ENCODE data around the gene ANKFY1.

ANKFY1 gene

DNA sequence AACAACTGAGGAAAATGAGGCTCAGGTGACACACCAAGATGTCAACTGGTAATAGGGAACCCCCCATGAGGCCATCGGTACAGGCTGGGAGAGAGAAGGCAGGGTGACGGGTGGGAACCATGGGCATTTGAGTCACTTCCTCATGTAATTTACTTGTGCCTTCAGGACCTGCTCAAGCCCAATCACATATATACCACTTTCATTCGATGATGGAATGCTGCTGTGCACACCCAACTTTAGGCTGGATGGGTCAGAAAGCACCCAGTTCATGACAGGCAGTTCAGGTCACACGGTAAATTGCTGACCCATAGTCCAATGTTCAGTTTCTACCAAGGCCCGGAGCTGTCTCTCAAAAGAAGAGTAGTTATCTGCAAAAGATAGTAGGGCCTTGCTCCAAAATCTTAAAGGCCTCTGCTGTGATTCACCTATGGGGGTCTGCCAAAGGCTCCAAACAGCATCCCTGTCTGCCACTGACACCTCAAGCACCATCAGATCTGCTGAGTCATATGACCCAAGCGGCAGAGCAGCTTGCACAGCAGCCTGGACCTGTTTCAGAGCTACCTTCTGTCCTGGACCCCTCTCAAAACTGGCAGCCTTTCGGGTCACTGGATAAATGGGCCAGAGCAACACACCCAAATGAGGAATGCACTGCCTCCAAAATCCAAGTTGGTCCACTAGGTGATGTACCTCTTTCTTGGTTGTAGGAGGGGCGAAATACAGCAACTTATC, 145.6 kb downstream of the ANKFY1 start:
- TF ChIP-seq, protein P1, sequence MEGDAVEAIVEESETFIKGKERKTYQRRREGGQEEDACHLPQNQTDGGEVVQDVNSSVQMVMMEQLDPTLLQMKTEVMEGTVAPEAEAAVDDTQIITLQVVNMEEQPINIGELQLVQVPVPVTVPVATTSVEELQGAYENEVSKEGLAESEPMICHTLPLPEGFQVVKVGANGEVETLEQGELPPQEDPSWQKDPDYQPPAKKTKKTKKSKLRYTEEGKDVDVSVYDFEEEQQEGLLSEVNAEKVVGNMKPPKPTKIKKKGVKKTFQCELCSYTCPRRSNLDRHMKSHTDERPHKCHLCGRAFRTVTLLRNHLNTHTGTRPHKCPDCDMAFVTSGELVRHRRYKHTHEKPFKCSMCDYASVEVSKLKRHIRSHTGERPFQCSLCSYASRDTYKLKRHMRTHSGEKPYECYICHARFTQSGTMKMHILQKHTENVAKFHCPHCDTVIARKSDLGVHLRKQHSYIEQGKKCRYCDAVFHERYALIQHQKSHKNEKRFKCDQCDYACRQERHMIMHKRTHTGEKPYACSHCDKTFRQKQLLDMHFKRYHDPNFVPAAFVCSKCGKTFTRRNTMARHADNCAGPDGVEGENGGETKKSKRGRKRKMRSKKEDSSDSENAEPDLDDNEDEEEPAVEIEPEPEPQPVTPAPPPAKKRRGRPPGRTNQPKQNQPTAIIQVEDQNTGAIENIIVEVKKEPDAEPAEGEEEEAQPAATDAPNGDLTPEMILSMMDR (IDR thresholded peaks at IDR 0.05; ENCODE audit: low read depth, low read length, poor library complexity, severe bottlenecking), result no peak
- no peak for TF ChIP-seq EZH2phosphoT487 (IDR thresholded peaks at IDR 0.05; ENCODE audit: borderline replicate concordance, low read length)
- peaks cover 69% of the 10 kb centered on the region for H3K36me3 ChIP-seq (ENCODE audit: control insufficient read depth, low read length)

DNA sequence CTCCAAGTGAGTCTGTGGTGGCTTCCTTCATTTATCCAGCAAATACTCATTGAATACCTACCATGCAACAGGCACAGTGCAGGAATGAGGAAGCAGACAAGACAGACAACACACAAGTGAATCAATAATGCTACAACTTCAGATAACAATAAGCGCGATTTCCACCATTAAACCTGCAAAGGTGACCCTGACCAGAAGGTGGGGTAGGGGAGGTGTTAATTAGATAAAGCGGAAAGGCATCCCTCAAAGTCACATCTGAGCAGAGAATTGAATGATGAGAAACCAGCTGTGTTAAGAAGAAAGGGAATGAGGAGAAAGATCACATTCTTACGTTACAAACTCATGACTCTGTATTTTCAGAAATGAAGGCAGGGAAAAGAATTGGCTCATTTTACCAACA, 147.3 kb downstream of the ANKFY1 start:
- H3K9me2 ChIP-seq (replicated peaks; ENCODE audit: control insufficient read depth, low read length), result no peaks in the 10 kb centered on the region
- no peaks in the 10 kb centered on the region for H3F3A ChIP-seq (ENCODE audit: control insufficient read depth, insufficient read depth)
- 0 out of 2 replicates have a peak, but pooled peaks cover 2% of the 10 kb centered on the region for H4K20me1 ChIP-seq (ENCODE audit: control insufficient read depth, insufficient read depth, low read depth, low read length)
- H3K36me3 ChIP-seq (ENCODE audit: control insufficient read depth, low read length), result peaks cover 74% of the 10 kb centered on the region
- H3K79me2 ChIP-seq (ENCODE audit: control insufficient read depth, low read length), result no peaks in the 10 kb centered on the region
- H3K27me3 ChIP-seq (ENCODE audit: control insufficient read depth, low read length), result no peaks in the 10 kb centered on the region
- no peak for TF ChIP-seq EZH2phosphoT487 (IDR thresholded peaks at IDR 0.05; ENCODE audit: borderline replicate concordance, low read length)
- TF ChIP-seq, protein P1 (IDR thresholded peaks at IDR 0.05; ENCODE audit: low read depth, low read length, poor library complexity, severe bottlenecking), result no peak
- H3K9me3 ChIP-seq (ENCODE audit: control insufficient read depth, insufficient read depth, low read length), result no peaks in the 10 kb centered on the region
- no peak overlapping the region for H3K27ac ChIP-seq (ENCODE audit: low read depth, low read length)
- H3K4me3 ChIP-seq (ENCODE audit: low read length), result no peak overlapping the region
- H3K4me2 ChIP-seq (ENCODE audit: low read length), result no peak overlapping the region
- H3K4me1 ChIP-seq (ENCODE audit: control insufficient read depth, low read length), result no peaks in the 10 kb centered on the region

More for the DNA sequence above, 145.6 kb downstream of the ANKFY1 start:
- no peaks in the 10 kb centered on the region for H3K79me2 ChIP-seq (ENCODE audit: control insufficient read depth, low read length)
- no peak overlapping the region for H3K27ac ChIP-seq (ENCODE audit: low read depth, low read length)
- no peaks in the 10 kb centered on the region for H3K9me3 ChIP-seq (ENCODE audit: control insufficient read depth, insufficient read depth, low read length)
- H4K20me1 ChIP-seq (ENCODE audit: control insufficient read depth, insufficient read depth, low read depth, low read length), result 0 out of 2 replicates have a peak, but pooled peaks cover 2% of the 10 kb centered on the region
- no peaks in the 10 kb centered on the region for H3F3A ChIP-seq (ENCODE audit: control insufficient read depth, insufficient read depth)
- no peak overlapping the region for H3K4me2 ChIP-seq (ENCODE audit: low read length)
- H3K4me1 ChIP-seq (ENCODE audit: control insufficient read depth, low read length), result no peaks in the 10 kb centered on the region
- H3K9me2 ChIP-seq (replicated peaks; ENCODE audit: control insufficient read depth, low read length), result no peaks in the 10 kb centered on the region
- H3K4me3 ChIP-seq (ENCODE audit: low read length), result no peak overlapping the region
- H3K27me3 ChIP-seq (ENCODE audit: control insufficient read depth, low read length), result no peaks in the 10 kb centered on the region

All from DOHH2 (cell line).